Osteoblast (primary cell): ENCODE results near the gene TRIM46. TPM values are rescaled to one million over a fixed set of nuclear protein-coding genes. Genes with fewer than 3 reads are reported as not detected.

ENCODE experiments used
- DNase-seq: peaks from one replicate; pipeline ENCODE4 v3.0.0; 2011; ENCODE audit warnings: low spot score, mixed read lengths; ENCODE audit not compliant: insufficient read length; ENCODE audit errors: missing footprints
- H2AFZ ChIP-seq: 2 replicates; pipeline ENCODE4 v1.6.0; 2011; ENCODE audit warnings: mild to moderate bottlenecking, low read length
- H3K27ac ChIP-seq: 2 replicates; pipeline ENCODE4 v1.5.1; 2011; ENCODE audit warnings: mild to moderate bottlenecking, low read depth, low read length, moderate library complexity
- H3K27me3 ChIP-seq: 2 replicates; pipeline ENCODE4 v1.6.0; 2012; ENCODE audit warnings: mild to moderate bottlenecking, control low read depth, inconsistent platforms, low read length, moderate library complexity; ENCODE audit not compliant: insufficient read depth
- H3K36me3 ChIP-seq: 2 replicates; pipeline ENCODE4 v1.5.1; 2011; ENCODE audit warnings: mild to moderate bottlenecking, low read length, control low read depth, moderate library complexity; ENCODE audit not compliant: insufficient read depth
- H3K4me1 ChIP-seq: 2 replicates; pipeline ENCODE4 v1.5.1; 2011; ENCODE audit warnings: mild to moderate bottlenecking, low read length, control low read depth, moderate library complexity; ENCODE audit not compliant: insufficient read depth
- H3K4me2 ChIP-seq: 2 replicates; pipeline ENCODE4 v1.6.0; 2011; ENCODE audit warnings: mild to moderate bottlenecking, low read length; ENCODE audit not compliant: insufficient read depth
- H3K4me3 ChIP-seq: fragments of 200-600 bp; sonication (generic); 3 replicates; pipeline ENCODE4 v1.5.1; 2012; ENCODE audit warnings: mild to moderate bottlenecking, low read length, inconsistent platforms; ENCODE audit not compliant: insufficient read depth
- H3K79me2 ChIP-seq: 2 replicates; pipeline ENCODE4 v1.6.0; 2012; ENCODE audit warnings: mild to moderate bottlenecking, low read length, control low read depth, inconsistent platforms; ENCODE audit not compliant: insufficient read depth
- H3K9me3 ChIP-seq: 2 replicates; pipeline ENCODE4 v1.5.1; 2011; ENCODE audit warnings: low read depth, low read length, control low read depth
- H4K20me1 ChIP-seq: 2 replicates; pipeline ENCODE4 v1.6.0; 2012; ENCODE audit warnings: mild to moderate bottlenecking, low read length, control low read depth; ENCODE audit not compliant: insufficient read depth
- total RNA-seq: library from RNA; depleted of rRNA; stranded (reverse); fragments of >200 nt; gene quantifications from 2 replicates; pipeline ENCODE4 v1.2.3, GENCODE V29; 2012
- TF ChIP-seq, protein P1 (sequence below): IDR thresholded peaks from 2 replicates; pipeline ENCODE4 v1.5.1; 2011; ENCODE audit warnings: mild to moderate bottlenecking, low read depth, low read length, moderate library complexity; ENCODE audit errors: extremely low read depth

TRIM46 gene, protein sequence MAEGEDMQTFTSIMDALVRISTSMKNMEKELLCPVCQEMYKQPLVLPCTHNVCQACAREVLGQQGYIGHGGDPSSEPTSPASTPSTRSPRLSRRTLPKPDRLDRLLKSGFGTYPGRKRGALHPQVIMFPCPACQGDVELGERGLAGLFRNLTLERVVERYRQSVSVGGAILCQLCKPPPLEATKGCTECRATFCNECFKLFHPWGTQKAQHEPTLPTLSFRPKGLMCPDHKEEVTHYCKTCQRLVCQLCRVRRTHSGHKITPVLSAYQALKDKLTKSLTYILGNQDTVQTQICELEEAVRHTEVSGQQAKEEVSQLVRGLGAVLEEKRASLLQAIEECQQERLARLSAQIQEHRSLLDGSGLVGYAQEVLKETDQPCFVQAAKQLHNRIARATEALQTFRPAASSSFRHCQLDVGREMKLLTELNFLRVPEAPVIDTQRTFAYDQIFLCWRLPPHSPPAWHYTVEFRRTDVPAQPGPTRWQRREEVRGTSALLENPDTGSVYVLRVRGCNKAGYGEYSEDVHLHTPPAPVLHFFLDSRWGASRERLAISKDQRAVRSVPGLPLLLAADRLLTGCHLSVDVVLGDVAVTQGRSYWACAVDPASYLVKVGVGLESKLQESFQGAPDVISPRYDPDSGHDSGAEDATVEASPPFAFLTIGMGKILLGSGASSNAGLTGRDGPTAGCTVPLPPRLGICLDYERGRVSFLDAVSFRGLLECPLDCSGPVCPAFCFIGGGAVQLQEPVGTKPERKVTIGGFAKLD
- total RNA-seq: 3.2 and 3.3 TPM in 2 replicates

DNA sequence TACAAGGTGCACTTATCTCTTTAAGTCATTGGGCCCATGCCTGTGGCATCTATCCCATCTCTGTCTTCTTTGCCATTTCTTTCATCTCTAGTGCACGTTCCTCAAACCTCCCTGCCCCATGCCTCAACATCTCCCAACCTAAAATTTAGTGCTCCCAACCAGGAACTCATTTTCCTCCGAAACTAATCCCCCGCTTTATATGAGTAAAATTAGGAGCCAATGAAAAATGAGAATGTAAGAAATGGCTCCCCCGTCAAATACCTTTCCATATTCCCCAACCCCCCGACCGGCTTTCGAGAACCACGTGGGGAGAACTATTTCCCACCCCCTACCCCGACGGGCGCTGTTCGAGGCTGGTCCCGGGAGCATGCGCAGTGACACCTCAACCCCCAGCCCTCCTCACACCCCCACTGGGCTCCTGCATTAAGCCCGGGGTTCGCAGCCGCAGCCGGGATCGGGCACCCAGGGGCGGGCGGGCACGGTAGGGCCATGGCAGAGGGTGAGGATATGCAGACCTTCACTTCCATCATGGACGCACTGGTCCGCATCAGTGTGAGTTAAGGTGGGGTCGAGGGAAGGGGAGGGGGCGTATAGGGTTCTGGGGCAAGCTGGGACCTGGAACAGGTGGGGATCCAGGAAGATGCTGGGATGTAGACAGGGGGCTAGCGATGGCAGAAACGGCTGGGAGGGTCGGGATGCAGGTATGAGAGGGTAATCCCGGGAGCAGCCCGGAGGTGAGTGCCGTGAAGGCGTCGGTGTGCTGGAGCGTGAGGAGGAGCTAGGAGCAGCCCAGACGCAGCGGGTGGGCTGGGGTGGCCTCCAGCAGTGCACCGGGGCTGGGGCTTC is at the start of gene TRIM46:
Gene TRIM46 (plus strand): TSS at position 372 of the 846 bp plus-strand sequence. CDS start 118 bp downstream, at position 490.
- Histone ChIP-seq H3K9me3 (no peaks in the 10 kb centered on the region), H4K20me1 (peaks cover 11% of the 10 kb centered on the region), H3K4me3 (peak within 1 kb of the TSS; percentile 87), H2AFZ (peak within 1 kb of the TSS; percentile 88), H3K27me3 (no peaks in the 10 kb centered on the region), H3K79me2 (peaks cover 22% of the 10 kb centered on the region), H3K4me2 (peak within 1 kb of the TSS; percentile 89), H3K27ac (peak within 1 kb of the TSS; percentile 80), H3K4me1 (peaks cover 17% of the 10 kb centered on the region), H3K36me3 (peaks cover 23% of the 10 kb centered on the region)
- peak; percentile 93 for DNase-seq
- TF ChIP-seq, protein P1, sequence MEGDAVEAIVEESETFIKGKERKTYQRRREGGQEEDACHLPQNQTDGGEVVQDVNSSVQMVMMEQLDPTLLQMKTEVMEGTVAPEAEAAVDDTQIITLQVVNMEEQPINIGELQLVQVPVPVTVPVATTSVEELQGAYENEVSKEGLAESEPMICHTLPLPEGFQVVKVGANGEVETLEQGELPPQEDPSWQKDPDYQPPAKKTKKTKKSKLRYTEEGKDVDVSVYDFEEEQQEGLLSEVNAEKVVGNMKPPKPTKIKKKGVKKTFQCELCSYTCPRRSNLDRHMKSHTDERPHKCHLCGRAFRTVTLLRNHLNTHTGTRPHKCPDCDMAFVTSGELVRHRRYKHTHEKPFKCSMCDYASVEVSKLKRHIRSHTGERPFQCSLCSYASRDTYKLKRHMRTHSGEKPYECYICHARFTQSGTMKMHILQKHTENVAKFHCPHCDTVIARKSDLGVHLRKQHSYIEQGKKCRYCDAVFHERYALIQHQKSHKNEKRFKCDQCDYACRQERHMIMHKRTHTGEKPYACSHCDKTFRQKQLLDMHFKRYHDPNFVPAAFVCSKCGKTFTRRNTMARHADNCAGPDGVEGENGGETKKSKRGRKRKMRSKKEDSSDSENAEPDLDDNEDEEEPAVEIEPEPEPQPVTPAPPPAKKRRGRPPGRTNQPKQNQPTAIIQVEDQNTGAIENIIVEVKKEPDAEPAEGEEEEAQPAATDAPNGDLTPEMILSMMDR: no peak

DNA sequence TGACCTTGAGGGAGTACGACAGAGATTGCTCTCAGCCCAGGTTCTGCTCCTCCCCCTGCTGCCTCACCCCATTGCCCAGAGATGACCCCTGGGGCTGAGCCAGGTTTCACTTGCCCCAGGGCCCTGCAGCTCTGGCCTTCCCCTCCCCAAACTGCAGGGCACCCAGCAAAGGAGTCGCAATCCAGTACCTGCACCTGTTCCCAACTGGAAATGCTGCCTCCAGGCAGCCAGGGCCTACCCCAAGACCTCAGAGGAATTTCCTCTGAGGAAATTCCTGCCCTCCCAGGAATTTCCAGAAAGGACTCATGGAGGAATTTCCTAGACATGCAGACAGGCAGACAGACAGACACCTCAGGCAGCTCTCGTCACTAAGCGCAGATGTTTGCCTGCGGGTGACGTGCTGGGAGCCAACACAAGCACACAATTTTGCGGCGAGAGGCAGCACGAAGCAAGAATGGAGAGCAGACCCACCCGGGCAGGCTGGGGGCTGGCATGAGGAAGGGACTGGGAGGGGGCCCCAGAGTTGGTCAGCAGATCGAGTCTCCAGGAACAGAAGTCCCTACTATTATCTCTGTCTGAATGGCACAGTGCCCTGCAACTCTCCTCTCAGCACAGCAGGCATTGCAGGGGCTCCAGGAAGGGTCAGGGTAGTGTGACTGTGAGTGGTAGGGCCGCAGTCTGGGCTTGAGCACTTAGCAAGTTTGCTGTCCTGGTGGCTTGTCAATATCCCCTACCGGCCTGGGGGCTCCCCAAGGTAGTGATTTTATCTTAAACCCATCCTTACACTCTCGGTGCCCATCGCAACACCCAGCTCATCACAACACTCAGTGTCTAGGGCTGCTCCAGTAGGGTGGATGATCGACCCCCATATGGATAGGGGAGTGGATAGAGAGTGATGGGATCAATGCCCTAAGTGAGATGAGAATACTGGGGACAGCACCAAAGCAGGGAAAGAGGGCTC is 48.9 kb upstream of the TRIM46 start:
- H2AFZ ChIP-seq: no peak overlapping the region
- TF ChIP-seq, protein P1: no peak
- H3K9me3 ChIP-seq: no peaks in the 10 kb centered on the region
- no peak overlapping the region for H3K4me3 ChIP-seq
- no peaks in the 10 kb centered on the region for H3K79me2 ChIP-seq
- H3K27ac ChIP-seq: no peak overlapping the region
- peaks cover 65% of the 10 kb centered on the region for H3K27me3 ChIP-seq
- no peaks in the 10 kb centered on the region for H4K20me1 ChIP-seq
- H3K36me3 ChIP-seq: no peaks in the 10 kb centered on the region
- no peak overlapping the region for H3K4me2 ChIP-seq
- no peak for DNase-seq
- H3K4me1 ChIP-seq: peaks cover 12% of the 10 kb centered on the region

DNA sequence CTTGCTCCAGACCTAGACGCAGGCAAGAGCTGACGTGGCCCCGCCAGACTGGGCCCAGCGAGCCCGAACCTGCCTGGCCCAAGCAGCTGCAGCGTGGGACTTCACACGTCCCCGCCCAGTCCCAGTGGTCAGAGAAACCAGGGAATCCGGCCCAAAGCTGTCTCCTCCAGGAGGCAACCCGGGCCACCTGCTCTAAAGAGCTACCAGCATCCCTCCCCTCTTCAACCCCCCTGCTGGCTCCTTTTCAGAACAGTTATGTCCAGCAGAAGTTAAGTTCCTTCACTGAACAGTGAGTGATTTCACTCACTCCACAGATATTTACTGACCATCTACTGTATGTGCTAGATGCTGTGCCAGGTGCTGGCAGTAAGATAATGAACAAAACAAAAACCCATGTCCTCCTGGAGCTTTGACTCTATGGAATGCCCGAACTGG is 48.1 kb upstream of the TRIM46 start:
- Histone ChIP-seq H3K27ac (no peak overlapping the region), H3K4me3 (no peak overlapping the region), H3K4me2 (no peak overlapping the region), H4K20me1 (no peaks in the 10 kb centered on the region), H3K9me3 (no peaks in the 10 kb centered on the region), H3K79me2 (no peaks in the 10 kb centered on the region), H3K36me3 (no peaks in the 10 kb centered on the region), H3K4me1 (peaks cover 13% of the 10 kb centered on the region), H3K27me3 (peaks cover 62% of the 10 kb centered on the region), H2AFZ (no peak overlapping the region)
- TF ChIP-seq, protein P1: no peak
- peak; percentile 56 for DNase-seq
